HG03139 (cell line): ENCODE measurements around the gene SBNO1.
"Not testable (repeated sequence)": the region's sequence is repeated elsewhere in the genome, so short reads cannot be mapped to it uniquely, and the experiment has no call there.

ENCODE experiments used
- ATAC-seq: cut with Tn5 transposase; IDR thresholded peaks from one replicate; pipeline ENCODE4 v1.9.1; 2021; ENCODE audit not compliant: unreplicated experiment

SBNO1 gene

GRCh38 chr12:123252365-123252764 lies 112.3 kb downstream of the SBNO1 start:
- ATAC-seq: not testable (repeated sequence)

GRCh38 chr12:123251403-123252076 lies 113.1 kb downstream of the SBNO1 start:
- no peak for ATAC-seq

- no peak for ATAC-seq
Measured at GRCh38 chr12:123250471-123251383, 113.9 kb downstream of the SBNO1 start.

DNA sequence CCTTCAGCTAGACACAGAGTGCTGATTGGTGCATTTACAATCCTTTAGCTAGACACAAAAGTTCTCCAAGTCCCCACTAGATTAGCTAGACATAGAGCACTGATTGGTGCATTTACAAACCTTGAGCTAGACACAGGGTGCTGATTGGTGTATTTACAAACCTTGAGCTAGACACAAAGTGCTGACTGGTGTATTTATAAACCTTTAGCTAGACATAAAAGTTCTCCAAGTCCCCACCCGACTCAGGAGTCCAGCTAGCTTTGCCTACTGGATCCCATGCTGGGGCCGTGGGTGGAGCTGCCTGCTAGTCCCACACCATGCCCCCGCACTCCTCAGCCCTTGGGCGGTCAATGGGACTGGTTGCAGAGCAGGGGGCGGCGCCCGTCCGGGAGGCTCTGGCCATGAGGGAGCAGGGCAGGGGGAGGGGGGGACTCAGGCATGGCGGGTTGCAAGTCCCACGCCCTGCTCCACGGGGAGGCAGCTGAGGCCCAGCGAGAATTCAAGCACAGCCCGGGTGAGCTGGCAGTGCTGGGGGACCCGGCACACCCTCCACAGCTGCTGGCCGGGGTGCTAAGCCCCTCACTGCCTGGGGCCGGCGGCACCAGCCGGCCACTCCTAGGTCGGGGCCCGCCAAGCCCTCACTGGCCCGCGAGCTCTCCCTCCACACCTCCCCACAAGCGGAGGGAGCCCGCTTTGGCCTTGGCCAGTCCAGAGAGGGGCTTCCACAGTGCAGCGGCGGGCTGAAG lies 115.5 kb downstream of the SBNO1 start:
- not testable (repeated sequence) for ATAC-seq

DNA sequence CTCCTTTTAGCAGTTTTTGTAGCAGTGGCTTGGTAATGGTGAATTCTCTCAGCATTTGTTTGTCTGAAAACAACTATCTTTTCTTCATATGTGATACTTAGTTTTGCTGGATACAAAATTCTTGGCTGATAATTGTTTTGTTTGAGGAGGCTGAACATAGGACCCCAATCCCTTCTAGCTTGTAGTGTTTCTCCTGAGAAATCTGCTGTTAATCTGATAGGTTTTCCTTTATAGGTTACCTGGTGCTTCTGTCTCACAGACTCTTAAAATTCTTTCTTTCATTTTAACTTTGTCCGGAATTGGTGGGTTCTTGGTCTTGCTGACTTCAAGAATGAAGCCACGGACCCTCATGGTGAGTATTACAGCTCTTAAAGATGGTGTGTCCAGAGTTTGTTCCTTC lies 116.5 kb downstream of the SBNO1 start:
- not testable (repeated sequence) for ATAC-seq

DNA sequence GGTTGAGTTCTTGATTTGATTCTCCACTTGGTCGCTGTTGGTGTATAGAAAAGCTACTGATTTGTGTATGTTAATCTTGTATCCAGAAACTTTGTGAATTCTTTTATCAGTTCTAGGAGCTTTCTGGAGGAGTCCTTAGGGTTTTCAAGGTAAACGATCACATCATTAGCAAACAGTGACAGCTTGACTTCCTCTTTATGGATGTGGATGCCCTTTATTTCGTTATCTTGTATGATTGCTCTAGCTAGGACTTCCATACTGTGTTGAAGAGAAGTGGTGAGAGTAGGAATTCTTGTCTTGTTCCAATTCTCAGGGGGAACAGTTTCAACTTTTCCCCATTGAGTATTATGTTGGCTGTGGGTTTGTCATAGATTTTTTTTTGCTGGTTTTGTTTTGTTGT lies 119.0 kb downstream of the SBNO1 start:
- ATAC-seq: no peak

DNA sequence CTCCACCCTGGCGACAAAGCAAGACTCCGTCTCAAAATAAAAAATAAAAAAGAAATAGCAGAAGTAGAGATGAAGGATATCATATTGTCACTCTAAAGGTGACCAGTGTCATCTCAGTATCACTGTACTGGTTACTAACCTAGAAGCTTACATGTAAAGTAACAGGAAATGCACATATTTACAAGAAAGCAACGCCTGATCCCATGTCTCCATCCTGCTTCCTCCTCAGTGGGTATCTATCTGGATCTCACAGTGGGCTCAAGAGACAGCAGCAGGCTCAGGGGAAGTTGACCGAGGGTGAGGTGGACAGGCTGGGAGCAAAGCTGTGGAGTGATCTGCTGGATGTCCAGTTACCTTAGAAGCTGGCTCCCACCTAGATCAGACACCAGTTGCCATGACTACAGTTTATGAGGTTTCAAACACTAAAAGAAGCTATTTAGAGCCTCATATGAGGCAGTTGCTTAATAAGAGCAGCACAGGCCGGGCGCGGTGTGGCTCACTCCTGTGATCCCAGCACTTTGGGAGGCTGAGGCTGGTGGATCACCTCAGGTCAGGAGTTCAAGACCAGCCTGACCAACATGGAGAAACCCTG lies 120.9 kb downstream of the SBNO1 start:
- no peak for ATAC-seq

GRCh38 chr12:123242116-123242904 lies 122.3 kb downstream of the SBNO1 start:
- ATAC-seq: no peak
